CD4-positive, alpha-beta T cell treated with Interleukin-10 for 1 hour (primary cell): ENCODE data around the gene SLC9A1.
A peak's percentile ranks its signal among the peaks of the same experiment; 100 is the strongest.

Experiments used
- DNase-seq: peaks from one replicate; pipeline ENCODE4 v3.0.0-alpha.2; 2020

SLC9A1 gene

DNA sequence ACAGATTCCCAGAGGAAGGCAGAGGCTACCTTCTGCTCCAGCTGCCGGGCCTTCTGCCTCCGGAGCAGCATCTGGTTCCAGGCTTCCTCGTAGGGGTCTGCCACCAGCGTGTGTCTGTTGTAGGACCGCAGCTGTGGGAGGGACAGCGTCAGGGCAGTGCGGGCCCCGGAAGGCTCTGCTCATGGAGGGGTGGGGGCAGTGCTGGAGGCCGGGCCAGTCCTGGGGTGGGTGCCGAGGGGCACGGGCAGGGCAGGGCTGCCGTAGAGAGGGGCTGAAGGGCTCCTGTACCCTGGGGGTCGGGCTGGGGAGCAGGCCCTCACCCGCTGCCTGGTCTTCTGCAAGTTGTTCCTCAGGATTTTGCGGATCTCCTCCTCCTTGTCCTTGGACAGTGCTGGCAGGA, 53.2 kb downstream of the SLC9A1 start:
- DNase-seq, result no peak

DNA sequence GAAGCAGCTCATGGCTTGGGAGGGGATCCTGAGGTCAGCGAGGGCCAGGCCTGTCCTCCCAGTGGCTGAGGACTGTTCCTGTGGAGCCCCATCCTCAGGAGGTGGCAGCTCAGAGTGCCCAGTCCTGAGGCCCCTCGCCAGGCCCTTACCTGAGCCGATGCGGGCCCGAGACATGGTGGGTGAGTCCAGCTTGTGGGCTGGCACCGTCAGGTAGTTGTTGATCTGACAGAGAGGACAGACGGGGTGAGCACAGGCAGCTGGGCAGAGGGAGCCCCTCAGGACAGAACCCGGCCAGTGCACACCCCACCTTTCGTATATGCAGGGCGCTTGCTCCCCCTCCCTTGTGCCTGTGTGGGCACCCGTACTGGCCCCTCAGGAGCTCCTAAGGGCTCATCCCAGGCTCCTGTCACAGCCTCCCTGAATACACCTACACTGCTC, 53.9 kb downstream of the SLC9A1 start:
- DNase-seq, result no peak

DNA sequence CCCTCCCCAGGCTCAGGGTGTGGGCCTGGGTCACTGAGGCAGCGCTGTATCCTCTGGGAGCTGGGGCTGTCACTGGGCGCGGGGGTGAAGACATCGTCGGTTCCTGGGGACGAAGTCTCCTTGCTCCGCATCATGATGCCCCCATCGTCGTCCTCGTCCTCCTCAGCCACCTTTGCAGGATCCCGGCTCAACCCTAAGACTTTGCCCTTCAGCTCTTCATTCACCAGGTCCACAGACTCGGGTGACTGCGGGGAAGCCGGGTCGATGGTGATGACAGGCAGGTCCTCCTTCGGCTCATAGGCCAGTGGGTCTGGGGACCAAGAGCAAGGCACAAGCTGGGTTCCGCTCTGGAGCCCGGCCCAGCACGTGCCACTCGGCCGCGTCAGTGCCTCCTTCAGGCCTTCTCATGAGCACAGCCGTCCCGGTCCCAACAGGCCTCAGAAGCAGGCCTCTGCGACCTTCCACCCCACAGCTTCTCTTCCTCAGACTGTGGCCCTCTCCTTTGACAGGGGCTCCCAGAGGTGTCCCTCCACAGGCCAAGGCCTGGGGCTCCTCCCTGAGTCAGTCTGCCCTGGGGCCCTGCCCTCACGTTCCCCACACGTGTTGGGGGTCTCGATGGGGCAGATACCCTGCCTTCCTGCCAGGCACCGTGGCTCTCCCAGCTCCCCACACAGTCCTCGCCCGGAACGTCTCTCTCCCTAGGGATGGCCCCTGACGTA, 54.4 kb downstream of the SLC9A1 start:
- DNase-seq, result no peak

DNA sequence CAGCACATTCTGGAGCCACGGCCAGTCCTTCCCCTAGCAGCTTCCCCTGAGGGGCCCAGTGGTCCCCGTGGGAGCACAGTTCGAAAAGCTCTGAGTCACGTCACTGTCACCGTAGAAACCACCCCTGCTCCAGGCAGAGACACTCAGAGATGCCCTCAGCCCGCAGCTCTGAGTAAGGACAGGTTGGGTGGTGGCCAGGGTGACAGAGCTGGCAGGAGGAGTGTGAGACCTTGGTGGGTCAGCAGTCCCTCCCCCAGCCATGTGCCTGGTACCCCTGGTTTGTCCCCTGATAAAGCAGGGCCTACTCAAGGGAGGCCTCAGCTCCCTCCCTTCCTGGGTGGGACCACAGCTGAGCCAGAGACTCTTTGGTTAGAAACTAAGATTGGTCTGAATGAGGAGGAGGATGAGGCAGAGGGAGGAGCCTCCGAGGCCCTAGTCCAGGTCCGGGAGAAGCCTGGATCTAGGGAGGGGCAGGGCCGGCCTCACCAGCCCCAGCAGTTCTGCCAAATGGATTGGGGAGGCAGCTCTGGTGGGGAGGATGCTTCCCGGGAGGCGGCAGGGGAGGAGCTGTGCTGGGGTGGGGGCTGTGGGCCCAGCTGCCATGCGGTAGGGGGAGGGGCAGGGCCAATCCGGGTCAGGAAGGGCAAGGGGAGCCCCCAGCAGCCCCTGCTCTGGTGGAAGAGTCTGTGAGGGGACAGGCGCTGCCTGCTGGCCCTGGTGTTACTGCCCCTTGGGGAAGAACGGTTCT, 55.2 kb downstream of the SLC9A1 start:
- no peak for DNase-seq

DNA sequence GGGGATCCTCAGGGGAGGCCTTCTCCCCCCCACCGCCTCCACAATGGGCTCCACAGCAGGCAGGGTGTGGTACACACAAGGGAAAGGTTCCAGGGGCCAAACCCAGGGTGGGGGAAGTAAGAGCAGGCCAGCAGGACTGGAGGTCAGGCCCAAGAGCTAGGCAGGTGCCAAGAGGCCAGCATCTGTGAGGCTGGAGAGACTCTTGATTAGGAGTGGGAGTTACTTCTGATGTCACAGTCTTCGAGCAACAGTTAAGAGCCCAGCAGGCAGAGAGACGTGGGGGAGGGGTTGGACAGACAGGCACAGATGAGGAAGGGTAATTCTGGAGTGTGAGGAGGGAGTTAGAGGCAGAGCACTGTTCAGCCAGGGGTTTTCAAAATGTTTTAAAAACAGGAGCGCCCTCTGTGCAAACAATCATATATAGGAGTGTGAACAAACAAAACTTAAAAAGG, 55.8 kb downstream of the SLC9A1 start:
- DNase-seq, result no peak

DNA sequence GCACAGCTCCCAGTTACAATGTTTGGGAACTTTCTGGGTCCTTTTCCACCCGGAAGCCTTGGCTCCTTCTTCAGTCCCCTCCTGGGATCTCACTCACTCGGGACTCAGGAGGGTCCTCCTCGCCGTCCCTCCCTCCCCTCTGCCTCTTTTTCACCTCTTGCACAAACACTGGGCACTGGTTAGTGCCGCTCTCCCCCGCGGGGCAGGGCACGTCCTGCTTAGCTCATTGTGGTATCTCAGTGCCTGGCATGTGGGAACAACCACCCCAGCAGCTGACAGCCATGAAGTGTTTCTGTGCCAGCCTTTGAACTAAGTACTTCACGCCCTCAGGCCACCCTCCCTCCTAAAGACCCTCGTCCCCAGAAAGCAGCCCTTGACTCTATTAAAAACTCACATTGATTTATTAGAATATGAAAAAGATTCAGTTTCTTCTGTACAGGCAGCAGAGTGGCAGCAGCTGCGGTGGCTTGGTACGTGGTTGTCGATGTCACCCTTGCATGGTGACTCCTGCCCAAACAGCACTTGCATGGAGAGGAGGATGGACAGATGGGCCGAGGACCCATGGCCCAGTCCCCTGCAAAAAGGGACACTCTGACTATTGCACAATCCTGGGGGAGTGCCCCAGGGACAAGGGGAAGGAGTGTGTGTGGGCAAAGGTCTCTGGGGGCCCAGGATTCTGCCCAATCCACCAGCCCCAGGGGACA, 56.3 kb downstream of the SLC9A1 start:
- DNase-seq, result no peak

DNA sequence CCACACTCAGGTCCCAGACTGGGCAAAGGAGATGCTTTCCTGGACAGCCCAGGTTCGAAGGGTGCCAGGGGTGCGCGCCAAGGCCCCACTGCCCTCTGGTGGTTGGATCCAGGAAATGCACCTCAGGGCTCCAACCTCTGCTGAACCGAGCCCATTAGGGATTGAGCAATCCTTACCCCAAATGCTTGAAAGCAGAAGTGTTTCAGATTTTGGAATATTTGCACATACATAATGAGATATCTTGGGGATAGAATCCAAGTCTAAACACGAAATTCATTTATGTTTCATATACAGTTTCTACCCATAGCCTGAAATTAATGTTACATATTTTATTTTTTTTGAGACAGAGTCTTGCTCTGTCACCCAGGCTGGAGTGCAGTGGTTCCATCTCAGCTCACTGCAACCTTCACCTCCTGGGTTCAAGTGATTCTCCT, 57.4 kb downstream of the SLC9A1 start:
- DNase-seq, result peak; percentile 79

DNA sequence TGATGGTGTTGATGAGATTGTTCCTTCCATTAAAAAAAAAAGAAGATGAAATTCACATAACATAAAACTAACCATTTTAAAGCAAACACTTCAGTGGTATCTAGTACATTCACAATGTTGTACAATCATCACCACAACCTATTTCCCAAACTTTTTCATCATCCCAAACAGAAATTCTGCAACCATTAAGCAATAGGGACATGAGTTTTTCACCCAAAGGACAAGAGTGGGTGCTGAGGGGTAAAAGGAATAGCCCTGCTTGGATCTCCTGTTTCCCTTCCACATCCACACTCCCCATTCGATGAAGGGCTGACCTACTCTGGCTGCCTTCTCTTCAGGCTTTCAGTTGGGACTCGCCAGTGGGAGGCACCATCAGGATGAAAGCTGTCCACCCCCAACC, 59.3 kb downstream of the SLC9A1 start:
- DNase-seq, result no peak

DNA sequence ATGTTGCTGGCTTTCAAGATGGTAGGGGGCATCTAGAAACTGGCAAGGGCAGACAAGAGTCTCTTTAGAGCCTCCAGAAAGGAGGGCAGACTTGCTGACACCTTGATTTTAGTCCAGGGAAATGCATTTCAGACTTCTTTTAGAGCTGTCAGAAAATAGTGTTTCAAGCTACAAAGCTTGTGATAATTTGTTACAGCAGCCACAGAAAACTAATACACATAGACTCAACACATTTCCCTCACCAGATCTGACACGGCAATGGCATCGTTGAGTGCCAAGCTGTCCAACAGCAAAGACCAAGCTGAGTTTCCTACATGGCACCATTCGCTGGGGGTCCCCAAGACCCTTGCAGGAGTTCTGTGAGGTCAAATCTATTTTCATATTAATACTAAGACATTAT, 62.0 kb downstream of the SLC9A1 start:
- DNase-seq, result no peak

DNA sequence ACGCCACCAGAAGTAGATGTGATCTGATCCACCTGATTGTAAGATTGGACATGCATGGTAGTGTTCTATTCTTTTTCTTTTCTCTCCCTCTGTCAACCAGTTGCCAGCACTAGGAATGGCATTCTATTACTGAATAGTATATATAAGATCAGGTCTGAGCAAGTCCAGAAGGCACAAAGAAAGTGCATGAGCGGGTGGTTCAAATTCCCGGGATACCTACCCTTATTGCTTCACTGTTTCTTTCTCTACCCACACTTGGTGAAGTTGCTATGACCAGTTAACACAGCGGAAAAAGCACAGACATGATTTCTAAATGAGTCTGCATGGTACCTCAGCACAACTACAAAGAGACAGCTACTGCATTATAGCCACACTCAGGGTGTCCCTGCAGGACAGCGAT, 64.0 kb downstream of the SLC9A1 start:
- DNase-seq, result no peak

DNA sequence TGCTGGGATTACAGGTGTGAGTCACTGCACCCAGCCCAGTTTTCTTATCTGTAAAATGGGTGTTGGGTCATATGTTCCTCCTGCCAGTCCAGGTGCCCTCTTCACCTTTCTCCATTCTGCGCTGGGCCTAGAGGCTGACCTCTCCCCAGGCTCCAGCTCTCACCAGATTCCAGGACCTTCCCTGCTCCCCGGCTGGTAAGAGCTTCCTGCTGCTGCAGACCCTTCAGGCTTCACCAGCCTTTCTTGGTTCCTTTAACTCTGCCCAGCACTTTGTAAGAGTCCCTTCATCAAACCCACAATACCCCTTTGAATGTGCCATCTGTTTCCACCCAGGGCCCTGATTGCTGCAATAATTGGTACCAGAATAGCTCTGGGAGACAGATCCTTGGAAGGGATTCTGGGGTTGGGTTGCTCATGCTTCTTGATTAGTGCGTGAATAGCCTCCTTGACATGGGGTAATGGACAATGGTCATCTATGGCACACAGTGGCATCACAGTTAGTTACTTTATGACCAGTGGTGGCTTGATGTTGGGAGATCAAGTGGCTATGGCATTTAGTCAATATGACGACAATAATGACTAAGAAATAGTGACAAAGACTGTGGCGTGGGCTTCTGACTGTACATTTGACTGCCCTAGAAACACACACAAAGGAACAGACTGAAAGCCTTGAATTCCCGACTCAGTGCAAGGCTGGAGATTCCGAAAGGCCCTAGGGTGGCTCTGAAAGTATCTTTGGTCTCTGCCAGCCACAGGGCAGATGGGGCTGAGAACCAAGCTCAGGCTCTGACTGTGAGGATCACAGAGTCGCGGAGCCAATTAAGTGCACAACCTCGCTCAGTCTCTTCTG, 67.3 kb downstream of the SLC9A1 start:
- no peak for DNase-seq

DNA sequence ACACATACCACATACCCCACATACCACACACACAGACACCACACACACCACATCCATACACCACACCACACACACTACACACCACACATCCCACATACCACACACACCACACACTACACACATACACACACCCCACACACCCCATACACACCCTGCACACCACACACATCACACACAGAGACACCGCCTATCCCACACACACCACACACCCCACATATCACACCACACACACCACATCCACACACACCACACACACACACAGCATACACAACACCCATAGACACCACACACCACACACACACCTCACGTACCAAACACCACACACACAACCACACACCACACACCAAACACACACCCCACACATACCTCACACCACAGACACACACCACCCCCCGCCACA, 68.3 kb downstream of the SLC9A1 start:
- DNase-seq, result no peak

DNA sequence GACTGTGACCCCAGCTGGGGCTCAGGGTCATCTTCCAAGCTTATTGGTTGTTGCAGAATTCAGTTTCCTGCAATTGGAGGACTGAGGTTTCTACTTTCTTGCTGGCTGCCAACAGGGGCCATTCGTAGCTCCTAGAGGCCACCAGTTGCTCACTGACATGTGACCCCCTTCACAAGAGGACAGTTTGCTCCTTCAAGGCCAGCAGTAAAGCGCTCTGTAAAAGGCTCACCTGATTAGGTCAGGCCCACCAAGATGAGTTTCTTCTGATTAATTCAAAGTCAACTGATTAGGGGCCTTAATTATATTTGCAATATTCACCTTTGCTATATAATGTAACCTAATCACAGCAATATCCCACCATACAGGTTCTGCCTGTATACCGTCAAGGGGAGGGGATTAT, 68.9 kb downstream of the SLC9A1 start:
- DNase-seq, result no peak

DNA sequence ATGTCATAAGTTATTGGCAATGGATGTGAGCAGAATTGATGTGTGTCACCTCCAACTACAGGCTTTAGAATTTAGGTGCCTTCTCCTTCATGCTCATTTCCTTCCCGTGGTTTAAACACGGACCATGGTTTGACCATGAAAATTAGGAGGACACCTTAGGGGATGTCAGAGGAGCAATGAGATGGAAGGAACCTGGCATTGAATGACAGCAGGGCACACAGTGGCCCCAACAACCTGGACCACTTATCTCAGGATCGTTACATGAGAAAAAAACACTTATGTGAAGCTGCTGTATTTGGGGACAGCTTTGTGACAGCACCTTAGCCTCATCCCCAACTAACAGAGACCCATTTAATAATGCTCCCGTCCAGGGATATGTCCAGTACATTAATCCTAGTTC, 70.8 kb downstream of the SLC9A1 start:
- no peak for DNase-seq

DNA sequence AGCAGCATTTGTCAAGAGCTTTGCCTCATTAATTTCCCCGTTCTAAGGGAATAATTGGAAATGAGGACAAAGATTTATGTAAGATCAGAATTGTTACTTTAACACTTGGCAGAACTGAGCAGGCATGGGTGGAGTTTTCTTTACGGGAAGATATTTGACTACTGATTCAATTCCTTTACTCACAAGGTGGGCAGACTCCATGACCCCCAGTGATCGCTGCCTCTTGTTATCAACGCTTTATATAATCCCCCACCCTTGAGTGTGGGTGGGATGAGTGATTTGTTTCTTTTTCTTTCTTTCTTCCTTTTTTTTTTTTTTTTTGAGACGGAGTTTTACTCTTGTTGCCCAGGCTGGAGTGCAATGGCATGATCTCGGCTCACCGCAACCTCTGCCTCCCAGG, 77.0 kb downstream of the SLC9A1 start:
- no peak for DNase-seq

DNA sequence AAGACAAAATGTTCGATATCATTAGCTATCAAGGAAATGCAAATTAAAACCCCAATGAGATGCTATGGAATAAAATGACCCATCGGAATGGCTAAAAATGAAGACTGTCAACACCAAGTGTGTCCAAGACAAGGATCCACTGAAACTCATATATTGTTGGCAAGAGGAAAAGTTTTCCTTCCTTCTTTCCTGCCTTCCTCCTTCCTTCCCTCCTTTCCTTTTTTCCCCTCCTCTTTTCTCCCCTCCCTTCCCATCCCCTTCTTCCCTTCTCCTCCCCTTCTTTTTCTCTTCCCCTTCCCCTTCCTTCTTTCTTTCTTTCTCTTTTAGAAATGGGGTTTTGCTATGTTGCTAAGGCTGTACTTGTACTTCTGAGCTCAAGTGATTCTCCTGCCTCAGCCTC, 78.1 kb downstream of the SLC9A1 start:
- no peak for DNase-seq

DNA sequence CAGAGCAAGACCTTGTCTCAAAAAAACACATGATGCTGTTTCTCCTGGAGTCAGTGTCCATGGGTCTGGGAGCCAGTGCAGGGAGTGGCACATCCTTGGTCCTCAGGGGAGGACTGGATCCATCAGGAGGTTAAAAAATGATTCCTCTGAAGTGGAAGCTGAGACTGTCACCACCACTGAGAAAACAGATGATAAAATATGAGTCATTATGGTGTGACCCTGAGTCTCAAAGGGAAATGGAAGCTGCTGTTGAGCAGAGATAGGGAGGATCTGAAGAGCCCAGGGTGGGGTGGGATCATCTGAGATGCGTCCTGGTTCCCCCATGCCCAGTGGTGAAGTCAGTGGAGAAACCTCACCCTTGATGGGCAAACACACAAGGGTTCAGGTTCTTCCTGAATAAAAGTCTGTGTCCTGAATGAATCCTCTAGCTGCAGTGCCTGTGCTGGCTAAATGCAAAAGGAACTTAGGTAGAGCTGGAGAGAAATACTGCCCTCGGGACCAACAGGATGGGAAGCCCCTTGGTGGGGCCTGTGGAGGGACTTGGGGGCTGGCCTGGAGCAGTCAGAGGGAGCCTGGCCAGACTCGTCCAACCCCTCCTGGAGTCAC, 80.6 kb downstream of the SLC9A1 start:
- DNase-seq, result no peak

DNA sequence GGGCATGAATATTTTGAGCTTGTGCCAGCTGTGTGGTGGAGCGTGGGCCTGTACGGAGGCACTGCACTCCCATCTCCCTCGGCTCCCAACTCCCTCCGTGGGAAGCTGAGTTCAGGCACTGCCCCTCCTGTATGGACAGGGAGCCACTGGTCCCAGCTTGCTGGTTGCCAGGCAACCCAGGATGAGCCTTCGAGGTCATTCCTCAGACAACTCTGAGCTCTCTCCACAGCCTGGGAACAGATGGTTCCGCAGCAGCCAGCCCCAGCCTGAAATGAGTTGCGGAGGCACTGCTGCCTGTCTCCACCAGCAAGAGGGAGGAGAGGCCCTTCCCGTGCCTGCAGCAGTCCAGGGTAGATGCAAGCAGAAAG, 83.9 kb downstream of the SLC9A1 start:
- DNase-seq, result no peak

DNA sequence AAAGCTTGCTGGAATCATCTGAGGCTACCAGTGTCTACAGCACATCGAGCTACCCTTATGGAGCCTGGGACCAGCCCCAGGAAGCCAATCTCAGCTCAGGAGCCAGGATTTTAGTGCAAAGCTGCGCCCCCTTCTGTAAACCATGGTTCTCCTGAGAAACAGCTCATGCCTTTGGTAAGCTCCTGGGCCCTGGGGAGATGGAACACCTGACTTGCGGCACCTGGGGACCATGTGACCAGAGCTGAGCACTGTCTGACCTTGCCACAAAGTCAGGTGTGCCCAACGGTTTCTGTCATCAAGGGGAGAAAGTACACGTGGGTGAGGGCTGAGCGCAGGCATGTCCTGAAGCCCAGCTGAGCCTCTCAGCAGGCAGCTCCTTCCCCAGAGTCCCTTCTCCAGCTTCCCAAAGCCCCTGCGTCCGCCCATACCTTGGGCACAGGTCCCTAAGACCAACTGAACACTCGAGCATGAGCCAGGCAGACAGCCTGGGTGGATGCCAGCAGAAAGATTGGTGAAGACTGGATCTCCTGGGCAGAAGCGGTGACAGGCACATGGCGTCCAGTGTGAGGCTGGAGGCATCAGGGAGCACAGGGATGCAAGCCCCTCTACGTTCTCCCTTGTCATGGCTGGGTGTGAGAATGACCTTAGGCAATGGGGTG, 84.4 kb downstream of the SLC9A1 start:
- DNase-seq, result no peak

DNA sequence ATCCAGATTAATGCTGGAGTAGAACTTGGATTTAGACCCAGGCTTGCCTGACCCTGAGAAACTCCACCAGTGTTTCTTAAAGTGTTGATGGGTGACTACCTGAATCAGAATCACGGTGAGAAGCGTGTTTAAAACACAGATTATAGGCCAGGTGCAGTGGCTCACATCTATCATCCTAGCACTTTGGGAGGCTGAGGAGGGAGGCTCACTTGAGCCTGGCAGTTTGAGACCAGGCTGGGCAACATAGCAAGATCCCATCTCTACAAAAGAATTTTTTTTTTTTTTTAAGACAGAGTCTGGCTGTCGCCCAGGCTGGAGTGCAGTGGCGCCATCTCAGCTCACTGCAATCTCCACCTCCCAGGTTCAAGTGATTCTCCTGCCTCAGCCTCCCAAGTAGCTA, 86.0 kb downstream of the SLC9A1 start:
- DNase-seq, result no peak

DNA sequence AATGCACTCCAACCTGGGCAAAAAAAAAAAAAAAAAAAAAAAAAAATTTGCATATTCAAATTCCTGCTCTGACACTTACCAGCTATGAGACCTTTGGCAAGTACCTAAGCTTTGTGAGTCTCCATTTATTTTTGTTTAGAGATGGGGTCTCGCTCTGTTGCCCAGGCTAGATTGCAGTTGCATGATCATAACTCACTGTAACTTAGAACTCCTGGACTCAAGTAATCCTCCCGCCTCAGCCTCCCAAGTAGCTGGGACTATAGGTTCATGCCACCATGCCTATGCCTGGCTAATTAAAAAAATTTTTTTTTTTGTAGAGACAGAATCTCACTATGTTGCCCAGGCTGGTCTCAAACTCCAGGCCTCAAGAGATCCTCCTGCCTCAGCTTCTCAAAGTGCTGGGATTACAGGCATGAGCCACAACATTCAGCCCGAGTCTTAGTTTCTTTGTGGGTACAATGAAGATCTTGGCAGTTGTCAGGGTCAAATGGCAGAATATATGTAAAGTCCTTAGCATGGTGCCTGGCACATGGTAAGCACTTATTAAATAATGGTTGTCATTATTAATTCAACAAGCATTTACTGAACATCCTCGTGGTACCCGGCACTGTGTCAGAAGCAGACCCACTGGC, 88.8 kb downstream of the SLC9A1 start:
- DNase-seq, result no peak

DNA sequence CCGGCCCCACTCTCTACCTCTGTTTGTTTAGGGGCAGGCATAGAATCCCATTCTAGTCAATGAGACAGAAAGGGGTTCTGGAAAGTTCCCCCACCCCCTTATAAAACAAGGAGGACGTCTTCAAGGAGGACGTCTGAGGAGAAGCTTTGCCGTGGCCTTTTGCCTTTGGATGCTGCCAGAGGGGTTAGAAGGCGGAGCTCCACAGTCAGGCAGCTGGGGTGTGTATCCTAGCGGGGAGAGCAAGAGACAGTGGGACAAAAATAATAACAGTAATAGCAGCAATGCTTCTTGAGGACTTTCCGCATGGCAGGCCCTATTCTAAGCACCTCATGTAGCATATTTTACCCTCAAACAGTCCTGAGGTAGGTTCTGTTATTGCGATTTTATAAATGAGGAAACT, 94.0 kb downstream of the SLC9A1 start:
- DNase-seq, result no peak
